Lung (tissue), 12 donors: Measurements from ENCODE around the gene PSMA5. TPM values are rescaled to one million over a fixed set of nuclear protein-coding genes. Genes with fewer than 3 reads are reported as not detected.

Experiments
- ATAC-seq: fragments of 200-7000 bp; cut with Tn5 transposase; one replicate; pipeline ENCODE4 v1.9.1; 2020; ENCODE audit warnings: moderate number of reproducible peaks; ENCODE audit not compliant: insufficient read depth, low FRiP score
- DNase-seq, 3 donors: peaks; one replicate each; pipeline ENCODE4 v3.0.0-alpha.2; 2013 to 2017
- H3K27ac ChIP-seq, 2 donors: one replicate each; pipeline ENCODE4 v1.5.1; 2013; ENCODE audit warnings: mild to moderate bottlenecking in 2 of 2, moderate library complexity in 2 of 2, control low read depth in 1 of 2, inconsistent platforms in 1 of 2, low read depth in 1 of 2, low read length in 1 of 2
- H3K27me3 ChIP-seq, 3 donors: one replicate each; pipeline ENCODE4 v1.5.1; 2013; ENCODE audit warnings: low read length in 2 of 3; ENCODE audit not compliant: control insufficient read depth in 3 of 3, insufficient read depth in 3 of 3
- H3K36me3 ChIP-seq, 4 donors: one replicate each; pipeline ENCODE4 v1.5.1; 2013; ENCODE audit warnings: low read length in 4 of 4, mild to moderate bottlenecking in 1 of 4, moderate library complexity in 1 of 4; ENCODE audit not compliant: control insufficient read depth in 4 of 4, insufficient read depth in 4 of 4
- H3K4me1 ChIP-seq, 5 donors: one replicate each; pipeline ENCODE4 v1.5.1; 2013; ENCODE audit warnings: low read length in 5 of 5, mild to moderate bottlenecking in 2 of 5, moderate library complexity in 1 of 5; ENCODE audit not compliant: control insufficient read depth in 5 of 5, insufficient read depth in 5 of 5
- H3K4me3 ChIP-seq: one replicate; pipeline ENCODE4 v1.5.1; 2013; ENCODE audit warnings: mild to moderate bottlenecking, control low read depth, moderate library complexity
- H3K9ac ChIP-seq, 2 donors: one replicate each; pipeline ENCODE4 v1.5.1; 2013; ENCODE audit warnings: low read length in 2 of 2, control low read depth in 1 of 2; ENCODE audit not compliant: insufficient read depth in 1 of 2
- H3K9me3 ChIP-seq, 4 donors: one replicate each; pipeline ENCODE4 v1.5.1; 2013; ENCODE audit warnings: low read length in 3 of 4, mild to moderate bottlenecking in 1 of 4, moderate library complexity in 1 of 4; ENCODE audit not compliant: control insufficient read depth in 4 of 4, insufficient read depth in 3 of 4
- CTCF ChIP-seq: IDR thresholded peaks from 2 replicates; pipeline ENCODE4 v1.5.1; 2012; ENCODE audit warnings: mild to moderate bottlenecking; ENCODE audit errors: control extremely low read depth, extremely low read depth
- WGBS, 2 donors: extraction: QIAGEN DNeasy Blood & Tissue Kit; methylation state at CpG; one replicate each; pipeline ENCODE4 v1.1.7; 2013; 5-methylcytosine and 5-hydroxymethylcytosine counted together
- polyA plus RNA-seq, 2 donors: library from polyadenylated mRNA; stranded (reverse); fragments of 200-250 nt; gene quantifications; one replicate each; pipeline ENCODE4 v1.2.1, GENCODE V29; 2013
- total RNA-seq, 2 donors: library from RNA; depleted of rRNA in 1 of 2; stranded (reverse); fragments of >200 nt in 1 of 2; gene quantifications; one replicate each; pipeline ENCODE4 v1.2.1, GENCODE V29; 2014 to 2021
- donor health status: control.
- donor health status: control.
- donor health status: Bipolar disorder and iron deficiency.
- donor health status: healthy.
- donor health status: DM: yes; HTN: yes; CAD: no.

The PSMA5 gene
- total and polyA plus RNA-seq, 4 donors = 33.8 to 93.0 (median 71.8) TPM

GRCh38 chr1:109369167-109369746, 57.0 kb downstream of the PSMA5 start:
- Histone ChIP-seq H3K4me1 (peaks cover 7 to 15% (median 9%) of the 10 kb centered on the region in 5 donors), H3K36me3 (peaks cover 0 to 22% (median 7%) of the 10 kb centered on the region in 4 donors), H3K27me3 (no peaks in the 10 kb centered on the region), H3K4me3 (no peak overlapping the region), H3K9me3 (no peaks in the 10 kb centered on the region), H3K27ac (peak overlapping the region; percentile 10 to 17), H3K9ac (no peak overlapping the region)
- no peak for DNase-seq
- no peak for TF ChIP-seq CTCF
- WGBS, 2 donors = 43 to 81% methylated on average over 6 of the region's 6 CpGs
- ATAC-seq = no peak

GRCh38 chr1:109368464-109368863, 57.8 kb downstream of the PSMA5 start:
- Histone ChIP-seq H3K36me3 (peaks cover 0 to 22% (median 7%) of the 10 kb centered on the region in 4 donors), H3K27me3 (no peaks in the 10 kb centered on the region), H3K9ac (no peak overlapping the region), H3K9me3 (no peaks in the 10 kb centered on the region), H3K4me1 (peaks cover 7 to 15% (median 9%) of the 10 kb centered on the region in 5 donors), H3K27ac (peak overlapping the region in 1 of 2 donors; percentile 17), H3K4me3 (no peak overlapping the region)
- no peak for DNase-seq
- 89 to 100% methylated on average over 1 of the region's 1 CpG for WGBS, 2 donors
- TF ChIP-seq CTCF = no peak
- no peak for ATAC-seq

GRCh38 chr1:109367626-109368025, 58.6 kb downstream of the PSMA5 start:
- no peaks in the 10 kb centered on the region for H3K27me3 ChIP-seq
- no peak overlapping the region for H3K9ac ChIP-seq
- no peaks in the 10 kb centered on the region for H3K9me3 ChIP-seq
- DNase-seq = no peak
- H3K27ac ChIP-seq = no peak overlapping the region
- 91 to 95% methylated on average over 3 of the region's 3 CpGs for WGBS, 2 donors
- H3K4me3 ChIP-seq = no peak overlapping the region
- H3K4me1 ChIP-seq = peaks cover 7 to 15% (median 9%) of the 10 kb centered on the region in 5 donors
- H3K36me3 ChIP-seq = peaks cover 0 to 22% (median 7%) of the 10 kb centered on the region in 4 donors
- no peak for TF ChIP-seq CTCF
- no peak for ATAC-seq

GRCh38 chr1:109365642-109366204, 60.5 kb downstream of the PSMA5 start:
- Histone ChIP-seq H3K9ac (no peak overlapping the region), H3K27me3 (no peaks in the 10 kb centered on the region), H3K4me1 (peaks cover 0 to 10% (median 5%) of the 10 kb centered on the region in 5 donors), H3K27ac (no peak overlapping the region), H3K4me3 (no peak overlapping the region), H3K9me3 (no peaks in the 10 kb centered on the region), H3K36me3 (peaks cover 0 to 22% (median 7%) of the 10 kb centered on the region in 4 donors)
- TF ChIP-seq CTCF = no peak
- ATAC-seq = no peak
- no peak for DNase-seq
- 88 to 97% methylated on average over 2 of the region's 2 CpGs for whole genome bisulfite sequencing, 2 donors
